ENCODE results near the gene SLC39A11. TPM values are rescaled to one million over a fixed set of nuclear protein-coding genes. Genes with fewer than 3 reads are reported as not detected.
"Not testable (repeated sequence)": the region's sequence is repeated elsewhere in the genome, so short reads cannot be mapped to it uniquely, and the experiment has no call there.

Gene SLC39A11
- total RNA-seq, 2 experiments from 2014 or later, result 25.6 to 51.5 TPM

DNA sequence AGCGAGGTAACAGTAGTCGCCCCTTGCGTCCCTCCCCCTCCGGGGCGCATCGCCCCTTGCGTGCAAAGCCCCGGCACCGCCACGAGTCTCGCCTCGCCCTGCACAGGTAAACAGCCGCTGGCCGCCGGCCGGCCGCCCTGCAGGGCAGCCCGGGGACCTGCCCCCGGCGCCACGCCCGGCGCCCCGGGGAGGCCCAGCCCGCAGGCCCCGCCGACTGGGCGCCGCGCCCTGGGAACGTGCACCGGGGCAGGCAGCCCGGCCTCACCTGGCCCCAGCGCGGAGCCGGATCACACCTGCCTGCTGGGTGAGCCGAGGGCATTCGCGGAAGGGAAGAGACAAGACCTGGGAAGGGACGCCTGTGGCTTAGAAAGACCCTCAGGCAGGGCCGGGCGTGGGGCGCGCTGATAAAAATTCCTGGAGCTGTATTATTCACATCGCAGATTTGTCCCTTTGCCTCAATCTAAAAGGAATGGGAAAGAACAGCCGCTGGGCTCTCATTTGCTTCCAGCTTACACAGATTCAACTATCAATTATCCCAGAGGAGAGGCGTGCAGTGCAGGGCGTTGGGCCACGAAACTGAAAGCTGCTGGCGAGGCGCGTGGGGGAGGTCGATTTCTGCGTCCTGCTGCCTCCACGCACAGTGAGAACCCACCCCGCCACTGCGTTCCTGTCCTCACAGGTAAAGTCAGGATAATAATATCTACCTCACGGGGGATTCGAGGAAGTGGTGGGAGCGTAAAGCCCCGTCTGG, 451.9 kb downstream of the SLC39A11 start:
- no peaks in the 10 kb centered on the region for H3K36me3 ChIP-seq (ENCODE audit: insufficient read depth, low read length)
- H3K9me2 ChIP-seq (ENCODE audit: insufficient read depth, low read length), result no peaks in the 10 kb centered on the region
- H3K4me3 ChIP-seq (ENCODE audit: low read depth, low read length, poor library complexity, severe bottlenecking), result no peak overlapping the region
- H3K79me2 ChIP-seq (ENCODE audit: insufficient read depth, low read depth, low read length), result no peaks in the 10 kb centered on the region
- H3K27ac ChIP-seq (ENCODE audit: low read depth, low read length, poor library complexity, severe bottlenecking), result no peak overlapping the region
- intact Hi-C loops (cut with micrococcal nuclease; ENCODE audit: unreplicated experiment), result no loop called here
- ChIA-PET POLR2A (interaction anchor here (0.6 kb wide), 1 partner anchor 130 kb away, joined by 4 read pairs; no protein-coding TSS in a partner anchor), CTCF (ENCODE audit: unreplicated experiment) (no interaction called here)
- H3K9me3 ChIP-seq (ENCODE audit: low read length), result no peaks in the 10 kb centered on the region
- no peaks in the 10 kb centered on the region for H3K4me1 ChIP-seq (ENCODE audit: insufficient read depth, low read length, poor library complexity, severe bottlenecking)
- no peaks in the 10 kb centered on the region for H4K20me1 ChIP-seq (ENCODE audit: insufficient read depth, low read length)
- BruUV-seq (replicated peaks), result no TSS peak
- no peak overlapping the region for H3K4me2 ChIP-seq (ENCODE audit: low read length)
- no peak overlapping the region for H2AFZ ChIP-seq (ENCODE audit: low read length)
- TF ChIP-seq EZH2phosphoT487 (IDR thresholded peaks at IDR 0.05; ENCODE audit: borderline replicate concordance, low read depth, low read length) (no peak), CTCF (conservative IDR thresholded peaks at IDR 0.05; ENCODE audit: low read length) (no peak)
- DNase-seq (ENCODE audit: low spot score), result no peak

DNA sequence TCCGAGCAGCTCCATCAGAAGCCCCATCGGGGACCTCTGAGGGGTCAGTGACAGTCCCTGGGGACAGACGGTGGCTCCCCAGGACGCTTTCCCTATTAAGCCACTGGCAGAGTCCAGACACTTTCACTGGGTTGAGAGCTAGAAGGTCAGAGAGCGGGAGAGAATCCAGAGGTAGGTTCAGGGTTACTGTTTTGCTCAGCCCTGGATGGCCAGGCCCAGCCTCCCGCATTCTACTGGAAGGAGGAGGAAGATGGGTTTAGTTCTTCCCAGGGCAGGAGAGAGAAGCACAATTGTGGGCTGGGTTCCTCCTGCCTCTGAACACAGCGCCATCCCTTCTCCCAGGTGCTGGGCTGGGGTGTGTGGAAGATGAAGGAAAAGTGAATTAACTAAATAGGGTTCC, 452.8 kb downstream of the SLC39A11 start:
- no peak overlapping the region for H3K27ac ChIP-seq (ENCODE audit: low read depth, low read length, poor library complexity, severe bottlenecking)
- H4K20me1 ChIP-seq (ENCODE audit: insufficient read depth, low read length), result no peaks in the 10 kb centered on the region
- H3K9me3 ChIP-seq (ENCODE audit: low read length), result no peaks in the 10 kb centered on the region
- H3K9me2 ChIP-seq (ENCODE audit: insufficient read depth, low read length), result no peaks in the 10 kb centered on the region
- no peak for DNase-seq (ENCODE audit: low spot score)
- no TSS peak for BruUV-seq (replicated peaks)
- no peaks in the 10 kb centered on the region for H3K79me2 ChIP-seq (ENCODE audit: insufficient read depth, low read depth, low read length)
- no peaks in the 10 kb centered on the region for H3K36me3 ChIP-seq (ENCODE audit: insufficient read depth, low read length)
- intact Hi-C loops (cut with micrococcal nuclease; ENCODE audit: unreplicated experiment), result no loop called here
- H3K4me3 ChIP-seq (ENCODE audit: low read depth, low read length, poor library complexity, severe bottlenecking), result no peak overlapping the region
- H3K4me1 ChIP-seq (ENCODE audit: insufficient read depth, low read length, poor library complexity, severe bottlenecking), result no peaks in the 10 kb centered on the region
- H3K4me2 ChIP-seq (ENCODE audit: low read length), result no peak overlapping the region
- H2AFZ ChIP-seq (ENCODE audit: low read length), result no peak overlapping the region
- TF ChIP-seq EZH2phosphoT487 (IDR thresholded peaks at IDR 0.05; ENCODE audit: borderline replicate concordance, low read depth, low read length), result no peak
- no peak for TF ChIP-seq CTCF (conservative IDR thresholded peaks at IDR 0.05; ENCODE audit: low read length)
- ChIA-PET CTCF (ENCODE audit: unreplicated experiment) (no interaction called here), POLR2A (interaction anchor here (0.6 kb wide), 1 partner anchor 24 kb away, joined by 4 read pairs; no protein-coding TSS in a partner anchor)

DNA sequence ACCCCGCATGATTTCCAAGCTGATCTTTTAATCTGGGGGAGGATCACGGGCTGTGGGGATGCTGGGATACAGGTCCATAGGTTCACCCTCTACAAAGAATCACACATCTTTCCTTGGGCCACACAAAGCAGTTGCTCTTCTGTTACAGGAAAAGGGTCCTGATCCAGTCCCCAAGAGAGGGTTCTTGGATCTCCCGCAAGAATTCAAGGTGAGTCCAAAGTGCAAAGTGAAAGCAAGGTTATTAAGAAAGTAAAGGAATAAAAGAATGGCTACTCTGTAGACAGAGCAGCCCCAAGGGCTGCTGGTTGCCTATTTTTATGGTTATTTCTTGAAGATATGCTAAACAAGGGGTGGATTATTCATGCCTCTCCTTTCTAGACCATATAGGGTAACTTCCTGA, 453.6 kb downstream of the SLC39A11 start:
- H3K4me1 ChIP-seq (ENCODE audit: insufficient read depth, low read length, poor library complexity, severe bottlenecking); BruUV-seq (replicated peaks); DNase-seq (ENCODE audit: low spot score); H3K4me2 ChIP-seq (ENCODE audit: low read length); H3K79me2 ChIP-seq (ENCODE audit: insufficient read depth, low read depth, low read length); H3K27ac ChIP-seq (ENCODE audit: low read depth, low read length, poor library complexity, severe bottlenecking); H3K4me3 ChIP-seq (ENCODE audit: low read depth, low read length, poor library complexity, severe bottlenecking); H3K36me3 ChIP-seq (ENCODE audit: insufficient read depth, low read length); CTCF ChIA-PET (ENCODE audit: unreplicated experiment); H3K9me2 ChIP-seq (ENCODE audit: insufficient read depth, low read length); H3K9me3 ChIP-seq (ENCODE audit: low read length); H2AFZ ChIP-seq (ENCODE audit: low read length); intact Hi-C loops (cut with micrococcal nuclease; ENCODE audit: unreplicated experiment); H4K20me1 ChIP-seq (ENCODE audit: insufficient read depth, low read length): not testable (repeated sequence)
- POLR2A ChIA-PET, result interaction anchor here (0.6 kb wide), 1 partner anchor 29 kb away, joined by 3 read pairs; no protein-coding TSS in a partner anchor

All from OCI-LY7 (cell line).